Ishikawa (cell line): ENCODE measurements around the gene NUP93.

Experiments
- EGR1 ChIP-seq: IDR thresholded peaks from 2 replicates; pipeline ENCODE4 v1.6.1; 2012
- EP300 ChIP-seq: IDR thresholded peaks from 2 replicates; pipeline ENCODE4 v1.6.1; 2012; ENCODE audit warnings: borderline replicate concordance
- REST ChIP-seq: IDR thresholded peaks from 2 replicates; pipeline ENCODE4 v1.6.1; 2012; ENCODE audit warnings: low read depth, mild to moderate bottlenecking
- TAF1 ChIP-seq: IDR thresholded peaks from 2 replicates; pipeline ENCODE4 v1.6.1; 2012; ENCODE audit warnings: low read depth, mild to moderate bottlenecking
- TCF12 ChIP-seq: IDR thresholded peaks from 2 replicates; pipeline ENCODE4 v1.6.1; 2012; ENCODE audit warnings: low read depth
- TEAD4 ChIP-seq: IDR thresholded peaks from 2 replicates; pipeline ENCODE4 v1.6.1; 2012
- YY1 ChIP-seq: IDR thresholded peaks from 2 replicates; pipeline ENCODE4 v1.6.1; 2012; ENCODE audit warnings: low read depth

- no peak for TF ChIP-seq EGR1
- no peak for TF ChIP-seq REST
- TF ChIP-seq EP300: no peak
- TF ChIP-seq TAF1: no peak
- TF ChIP-seq TEAD4: no peak
- TF ChIP-seq YY1: no peak
- no peak for TF ChIP-seq TCF12
Measured at GRCh38 chr16:56690420-56691122, 39.4 kb upstream of the NUP93 start.
